Mesenchymal stem cell (in vitro differentiated cells and primary cell): ENCODE measurements around the gene POLK.
A peak's percentile ranks its signal among the peaks of the same experiment; 100 is the strongest.

Experiments used
- DNase-seq: peaks from one replicate; pipeline ENCODE4 v3.0.0-alpha.2; 2013
- H2AFZ ChIP-seq: one replicate; pipeline ENCODE4 v1.6.1; 2013; ENCODE audit warnings: low read depth, mild to moderate bottlenecking, control low read depth, inconsistent platforms, low read length, moderate library complexity
- H2AK5ac ChIP-seq: 2 replicates; pipeline ENCODE4 v1.6.1; 2013; ENCODE audit warnings: low read length, moderate library complexity, mild to moderate bottlenecking, inconsistent platforms; ENCODE audit not compliant: severe bottlenecking
- H2BK120ac ChIP-seq: one replicate; pipeline ENCODE4 v1.6.1; 2013; ENCODE audit warnings: low read depth, mild to moderate bottlenecking, inconsistent platforms, low read length, moderate library complexity
- H2BK12ac ChIP-seq, 2 experiments: one replicate each; pipeline ENCODE4 v1.6.1; 2013; ENCODE audit warnings: inconsistent platforms in 2 of 2, low read length in 2 of 2, mild to moderate bottlenecking in 2 of 2, moderate library complexity in 2 of 2, control low read depth in 1 of 2
- H2BK15ac ChIP-seq: one replicate; pipeline ENCODE4 v1.6.1; 2013; ENCODE audit warnings: mild to moderate bottlenecking, low read depth, inconsistent platforms; ENCODE audit not compliant: poor library complexity, severe bottlenecking
- H2BK5ac ChIP-seq: 2 replicates; pipeline ENCODE4 v1.6.1; 2013; ENCODE audit warnings: low read depth, mild to moderate bottlenecking, low read length, control low read depth, inconsistent platforms; ENCODE audit not compliant: poor library complexity, severe bottlenecking
- H3K14ac ChIP-seq, 2 experiments: one replicate each; pipeline ENCODE4 v1.6.1; 2013; ENCODE audit warnings: inconsistent platforms in 2 of 2, low read length in 2 of 2, control low read depth in 1 of 2, mild to moderate bottlenecking in 1 of 2, moderate library complexity in 1 of 2
- H3K18ac ChIP-seq, 2 experiments: one replicate each; pipeline ENCODE4 v1.6.1; 2013; ENCODE audit warnings: inconsistent platforms in 2 of 2, low read length in 2 of 2, control low read depth in 1 of 2, low read depth in 1 of 2, mild to moderate bottlenecking in 1 of 2
- H3K23ac ChIP-seq, 2 experiments: one replicate each; pipeline ENCODE4 v1.6.1; 2013; ENCODE audit warnings: inconsistent platforms in 2 of 2, low read length in 2 of 2, mild to moderate bottlenecking in 2 of 2, moderate library complexity in 2 of 2, control low read depth in 1 of 2
- H3K27ac ChIP-seq: 2 replicates; pipeline ENCODE4 v1.5.1; 2013; ENCODE audit warnings: mild to moderate bottlenecking, moderate library complexity, low read length, control low read depth, inconsistent platforms; ENCODE audit not compliant: poor library complexity, severe bottlenecking
- H3K27me3 ChIP-seq, 2 experiments: 2 replicates each; pipeline versions ENCODE4 v1.6.1 to v1.7.0; 2013; ENCODE audit warnings: low read length in 2 of 2, mild to moderate bottlenecking in 2 of 2, moderate library complexity in 2 of 2, control low read depth in 1 of 2, inconsistent platforms in 1 of 2; ENCODE audit not compliant: control insufficient read depth in 1 of 2, insufficient read depth in 1 of 2
- H3K36me3 ChIP-seq, 2 experiments: 2 replicates each; pipeline versions ENCODE4 v1.6.1 to v1.7.0; 2013; ENCODE audit warnings: low read length in 2 of 2, control low read depth in 1 of 2, inconsistent platforms in 1 of 2, low read depth in 1 of 2, mild to moderate bottlenecking in 1 of 2; ENCODE audit not compliant: insufficient read depth in 2 of 2, control insufficient read depth in 1 of 2
- H3K4ac ChIP-seq, 2 experiments: one replicate each; pipeline ENCODE4 v1.6.1; 2013; ENCODE audit warnings: inconsistent platforms in 2 of 2, low read length in 2 of 2, mild to moderate bottlenecking in 2 of 2, moderate library complexity in 2 of 2, control low read depth in 1 of 2, low read depth in 1 of 2
- H3K4me1 ChIP-seq: 2 replicates; pipeline ENCODE4 v1.6.1; 2013; ENCODE audit warnings: low read depth, low read length, control low read depth; ENCODE audit not compliant: control insufficient read depth, insufficient read depth
- H3K4me2 ChIP-seq: 2 replicates; pipeline ENCODE4 v1.6.1; 2013; ENCODE audit warnings: low read length, mild to moderate bottlenecking, inconsistent platforms; ENCODE audit not compliant: poor library complexity, severe bottlenecking
- H3K4me3 ChIP-seq, 2 experiments: 2 replicates each; pipeline versions ENCODE4 v1.5.1 to v1.7.0; 2013; ENCODE audit warnings: low read length in 2 of 2, mild to moderate bottlenecking in 2 of 2, control low read depth in 1 of 2, low read depth in 1 of 2; ENCODE audit not compliant: insufficient read depth in 1 of 2
- H3K79me1 ChIP-seq: replicated peaks from 2 replicates; pipeline ENCODE4 v1.6.1; 2013; ENCODE audit warnings: mild to moderate bottlenecking, control low read depth, low read length, inconsistent platforms; ENCODE audit not compliant: poor library complexity, severe bottlenecking
- H3K9ac ChIP-seq: 2 replicates; pipeline ENCODE4 v1.7.0; 2013; ENCODE audit warnings: mild to moderate bottlenecking, low read length, moderate library complexity
- H3K9me3 ChIP-seq: 2 replicates; pipeline ENCODE4 v1.7.0; 2013; ENCODE audit warnings: mild to moderate bottlenecking, low read length; ENCODE audit not compliant: control insufficient read depth
- H4K8ac ChIP-seq: one replicate; pipeline ENCODE4 v1.6.1; 2013; ENCODE audit warnings: inconsistent platforms, mild to moderate bottlenecking, low read length, moderate library complexity
- H4K91ac ChIP-seq: one replicate; pipeline ENCODE4 v1.6.1; 2013; ENCODE audit warnings: mild to moderate bottlenecking, low read length, inconsistent platforms
- WGBS: methylation state at CpG from one replicate; pipeline ENCODE4 v1.1.7; 2013; ENCODE audit warnings: mixed read lengths; 5-methylcytosine and 5-hydroxymethylcytosine counted together

Gene POLK

DNA sequence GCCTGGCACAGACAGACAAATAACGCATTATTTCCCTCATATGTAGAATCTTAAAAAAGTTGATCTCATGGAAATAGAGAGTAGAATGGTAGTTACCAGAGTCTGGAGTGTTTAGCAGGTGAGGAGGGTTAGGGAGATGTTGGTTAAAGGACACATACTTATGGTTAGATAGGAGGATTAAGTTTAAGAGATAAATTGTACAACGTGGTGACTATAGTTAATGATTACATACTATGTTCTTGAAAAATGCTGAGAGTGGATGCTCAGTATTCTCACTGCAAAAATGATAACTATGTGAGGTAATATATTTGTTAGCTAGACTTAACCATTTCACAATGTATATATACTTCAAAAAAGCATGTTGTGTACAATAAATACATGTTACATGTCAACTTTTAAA lies 38.2 kb upstream of the POLK start:
- H3K4ac ChIP-seq = no peak overlapping the region
- no peak overlapping the region for H2AFZ ChIP-seq
- no peak overlapping the region for H4K91ac ChIP-seq
- H3K79me1 ChIP-seq = peaks cover 4% of the 10 kb centered on the region
- no peak overlapping the region for H2BK120ac ChIP-seq
- H3K27me3 ChIP-seq = no peaks in the 10 kb centered on the region
- H2BK5ac ChIP-seq = no peak overlapping the region
- WGBS = 100% methylated on average over 2 of the region's 2 CpGs
- H4K8ac ChIP-seq = no peak overlapping the region
- no peak overlapping the region for H3K4me3 ChIP-seq
- no peak overlapping the region for H2AK5ac ChIP-seq
- peaks cover 26% of the 10 kb centered on the region for H3K9me3 ChIP-seq
- peaks cover 0 to 6% of the 10 kb centered on the region in 2 experiments for H3K36me3 ChIP-seq
- no peak overlapping the region for H2BK12ac ChIP-seq
- no peak overlapping the region for H3K14ac ChIP-seq
- H3K23ac ChIP-seq = no peak overlapping the region
- no peak overlapping the region for H2BK15ac ChIP-seq
- no peak for DNase-seq
- H3K4me1 ChIP-seq = peaks cover 6% of the 10 kb centered on the region
- no peak overlapping the region for H3K18ac ChIP-seq
- no peak overlapping the region for H3K9ac ChIP-seq
- no peak overlapping the region for H3K4me2 ChIP-seq
- peak overlapping the region; percentile 92 for H3K27ac ChIP-seq

DNA sequence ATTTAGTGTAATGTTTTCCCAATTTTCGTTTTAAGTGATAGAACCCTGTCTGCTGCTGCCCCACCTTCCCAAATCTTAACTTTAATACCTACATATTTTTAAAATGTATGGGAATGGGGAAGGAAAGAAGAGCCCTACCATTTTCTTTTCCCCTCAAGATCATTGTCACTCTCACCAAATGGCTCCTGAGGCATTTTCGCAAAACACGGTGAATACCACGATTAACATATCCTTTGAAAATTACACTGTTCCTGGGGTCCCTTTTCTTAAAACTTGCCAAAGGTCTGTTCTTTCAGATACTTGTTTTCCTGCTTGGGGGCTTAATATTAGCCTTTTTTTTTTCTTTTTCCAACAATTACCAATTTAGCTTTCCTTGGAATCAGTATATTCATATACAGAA lies 36.3 kb upstream of the POLK start:
- peaks cover 6% of the 10 kb centered on the region for H3K4me1 ChIP-seq
- peaks cover 6% of the 10 kb centered on the region for H3K79me1 ChIP-seq
- H2BK120ac ChIP-seq = no peak overlapping the region
- no peak for DNase-seq
- no peak overlapping the region for H2AK5ac ChIP-seq
- H3K4me3 ChIP-seq = no peak overlapping the region
- peaks cover 0 to 6% of the 10 kb centered on the region in 2 experiments for H3K36me3 ChIP-seq
- H2BK12ac ChIP-seq = no peak overlapping the region
- H2BK5ac ChIP-seq = no peak overlapping the region
- no peak overlapping the region for H3K4ac ChIP-seq
- no peak overlapping the region for H3K9ac ChIP-seq
- H4K91ac ChIP-seq = no peak overlapping the region
- H3K4me2 ChIP-seq = no peak overlapping the region
- H2BK15ac ChIP-seq = no peak overlapping the region
- WGBS = 62% methylated on average over 3 of the region's 4 CpGs
- no peak overlapping the region for H4K8ac ChIP-seq
- H3K27ac ChIP-seq = peak overlapping the region; percentile 23
- no peaks in the 10 kb centered on the region for H3K27me3 ChIP-seq
- no peak overlapping the region for H3K23ac ChIP-seq
- H3K14ac ChIP-seq = no peak overlapping the region
- no peak overlapping the region for H3K18ac ChIP-seq
- H2AFZ ChIP-seq = no peak overlapping the region
- H3K9me3 ChIP-seq = peaks cover 7% of the 10 kb centered on the region

DNA sequence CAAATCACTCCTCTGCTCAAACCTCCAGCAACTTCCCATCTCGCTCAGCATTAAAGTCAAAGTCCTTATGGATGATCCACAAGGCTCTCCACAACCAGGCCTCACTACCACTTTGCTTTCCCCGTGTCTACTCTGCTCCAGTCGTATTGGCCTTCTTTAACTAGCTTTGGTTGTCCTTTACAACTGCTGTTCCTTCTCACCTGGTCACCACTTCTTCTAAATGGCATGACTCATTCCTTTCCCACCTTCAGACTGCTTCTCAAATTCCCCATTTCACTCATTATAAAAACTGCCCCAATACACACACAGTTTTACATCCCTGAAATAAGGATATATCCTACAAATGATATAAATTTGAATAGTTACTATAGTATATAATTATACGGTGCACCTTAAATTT lies 30.7 kb upstream of the POLK start:
- Histone ChIP-seq H3K4me1 (no peaks in the 10 kb centered on the region), H3K23ac (no peak overlapping the region), H3K4me3 (no peak overlapping the region), H2BK15ac (no peak overlapping the region), H3K14ac (no peak overlapping the region), H2AFZ (no peak overlapping the region), H3K9ac (no peak overlapping the region), H2BK12ac (no peak overlapping the region), H3K79me1 (peaks cover 20% of the 10 kb centered on the region), H2BK5ac (no peak overlapping the region), H3K4me2 (no peak overlapping the region), H3K27me3 (no peaks in the 10 kb centered on the region), H3K18ac (no peak overlapping the region), H3K9me3 (peaks cover 10% of the 10 kb centered on the region), H2BK120ac (no peak overlapping the region), H3K36me3 (peaks cover 0 to 4% of the 10 kb centered on the region in 2 experiments), H3K27ac (no peak overlapping the region), H2AK5ac (no peak overlapping the region), H3K4ac (no peak overlapping the region), H4K8ac (no peak overlapping the region), H4K91ac (no peak overlapping the region)
- WGBS = 97% methylated on average over 3 of the region's 4 CpGs
- DNase-seq = no peak

DNA sequence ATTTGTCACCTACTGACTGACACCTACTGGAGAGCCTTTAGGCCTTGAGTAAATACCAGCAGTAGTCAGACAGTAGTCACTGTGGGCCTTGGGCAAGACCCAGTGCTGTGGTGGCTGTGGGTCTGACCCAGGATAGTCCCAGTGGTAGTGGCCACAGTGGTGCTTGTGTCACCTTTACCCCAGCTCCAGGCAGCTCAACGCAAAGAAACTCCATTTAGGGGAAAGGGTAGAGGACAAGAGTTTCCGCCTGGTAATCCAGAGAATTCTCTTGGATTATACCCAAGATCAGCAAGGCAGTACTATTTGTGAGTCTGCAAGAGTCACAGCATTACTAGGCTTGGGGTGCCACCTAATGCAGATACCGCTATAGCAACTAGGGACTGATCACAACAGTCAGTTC lies 29.2 kb upstream of the POLK start:
- Histone ChIP-seq H3K9ac (no peak overlapping the region), H3K36me3 (peaks cover 0 to 4% of the 10 kb centered on the region in 2 experiments), H4K91ac (no peak overlapping the region), H3K4ac (no peak overlapping the region), H2BK120ac (no peak overlapping the region), H2AK5ac (no peak overlapping the region), H2BK15ac (no peak overlapping the region), H3K27ac (no peak overlapping the region), H3K4me1 (no peaks in the 10 kb centered on the region), H3K4me2 (no peak overlapping the region), H3K9me3 (peaks cover 20% of the 10 kb centered on the region), H2BK5ac (no peak overlapping the region), H3K79me1 (peaks cover 18% of the 10 kb centered on the region), H3K4me3 (no peak overlapping the region), H2BK12ac (no peak overlapping the region), H4K8ac (no peak overlapping the region), H3K18ac (no peak overlapping the region), H3K23ac (no peak overlapping the region), H3K14ac (no peak overlapping the region), H3K27me3 (no peaks in the 10 kb centered on the region), H2AFZ (no peak overlapping the region)
- WGBS = 98% methylated on average over 3 of the region's 3 CpGs
- DNase-seq = no peak
